GM12874 (cell line): Measurements from ENCODE around the gene NRP2.

ENCODE experiments used
- TF ChIP-seq, protein P1 (sequence below): IDR thresholded peaks from 2 replicates; pipeline ENCODE4 v1.5.1; 2011; ENCODE audit warnings: low read depth, mild to moderate bottlenecking, control low read depth, low read length, moderate library complexity; ENCODE audit not compliant: insufficient read depth

The NRP2 gene

DNA sequence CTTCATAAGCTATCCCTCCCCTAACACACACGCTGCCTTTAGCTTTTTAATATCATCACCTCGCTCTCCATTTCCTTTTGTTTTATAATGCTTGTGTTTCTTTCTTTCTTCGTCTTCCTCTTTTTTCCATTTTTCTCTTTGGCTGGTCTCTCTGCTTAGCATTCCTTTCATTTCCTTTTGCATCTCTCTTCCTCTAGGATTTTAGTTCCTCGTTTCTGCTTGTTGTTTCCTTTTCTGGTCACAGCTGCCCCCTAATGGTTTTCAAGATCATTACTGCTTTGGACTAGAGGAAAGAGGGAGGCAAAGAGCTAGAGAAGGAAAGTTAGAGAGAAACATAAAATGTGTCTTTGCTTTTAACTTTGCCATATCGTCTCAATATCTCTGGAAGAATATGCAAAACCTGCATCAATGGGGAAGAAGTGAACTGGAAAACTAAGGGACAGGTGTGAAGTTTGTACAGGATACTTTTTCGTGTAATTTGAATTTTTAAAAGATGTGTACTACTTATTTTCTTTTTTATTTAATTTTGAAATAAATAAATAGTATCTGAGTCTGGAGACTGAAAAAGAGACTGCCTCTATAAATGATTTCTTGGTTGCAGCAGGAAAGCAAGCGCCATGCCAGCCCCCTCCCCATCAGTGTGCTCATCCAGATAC lies 6.3 kb upstream of the NRP2 start:
- TF ChIP-seq, protein P1, sequence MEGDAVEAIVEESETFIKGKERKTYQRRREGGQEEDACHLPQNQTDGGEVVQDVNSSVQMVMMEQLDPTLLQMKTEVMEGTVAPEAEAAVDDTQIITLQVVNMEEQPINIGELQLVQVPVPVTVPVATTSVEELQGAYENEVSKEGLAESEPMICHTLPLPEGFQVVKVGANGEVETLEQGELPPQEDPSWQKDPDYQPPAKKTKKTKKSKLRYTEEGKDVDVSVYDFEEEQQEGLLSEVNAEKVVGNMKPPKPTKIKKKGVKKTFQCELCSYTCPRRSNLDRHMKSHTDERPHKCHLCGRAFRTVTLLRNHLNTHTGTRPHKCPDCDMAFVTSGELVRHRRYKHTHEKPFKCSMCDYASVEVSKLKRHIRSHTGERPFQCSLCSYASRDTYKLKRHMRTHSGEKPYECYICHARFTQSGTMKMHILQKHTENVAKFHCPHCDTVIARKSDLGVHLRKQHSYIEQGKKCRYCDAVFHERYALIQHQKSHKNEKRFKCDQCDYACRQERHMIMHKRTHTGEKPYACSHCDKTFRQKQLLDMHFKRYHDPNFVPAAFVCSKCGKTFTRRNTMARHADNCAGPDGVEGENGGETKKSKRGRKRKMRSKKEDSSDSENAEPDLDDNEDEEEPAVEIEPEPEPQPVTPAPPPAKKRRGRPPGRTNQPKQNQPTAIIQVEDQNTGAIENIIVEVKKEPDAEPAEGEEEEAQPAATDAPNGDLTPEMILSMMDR, result peak; percentile 55; the same call in 1 of the 2 replicates

DNA sequence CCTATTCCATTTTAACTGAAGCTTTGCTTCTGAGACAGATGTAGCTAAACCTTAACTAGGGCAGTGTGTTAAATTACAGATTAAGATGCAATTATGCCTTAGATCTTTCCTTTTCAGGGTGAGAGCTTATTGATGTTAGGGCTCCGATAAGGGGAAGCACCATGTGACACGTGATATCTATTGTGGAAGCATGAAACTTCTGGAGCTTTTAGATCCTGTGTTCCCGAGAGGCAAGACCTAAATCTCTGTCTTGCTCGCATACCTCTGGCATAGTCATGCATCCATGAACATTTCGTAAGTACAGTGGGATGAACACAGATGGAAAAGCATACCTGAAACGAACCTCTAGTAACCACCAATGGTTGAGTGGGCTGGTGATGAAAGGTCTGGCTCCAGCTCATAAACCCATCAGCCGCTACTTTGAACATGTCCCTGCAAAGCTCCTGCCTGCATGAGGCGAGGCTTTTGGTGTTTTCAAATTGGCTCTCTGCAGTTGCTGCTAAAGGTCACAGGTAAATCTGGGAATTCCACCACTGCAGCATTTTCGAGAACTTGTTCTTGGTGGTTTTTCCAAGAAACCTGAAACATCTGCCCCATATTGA lies 3.7 kb upstream of the NRP2 start:
- TF ChIP-seq, protein P1, result no peak

- TF ChIP-seq, protein P1, result no peak
Measured at GRCh38 chr2:205679410-205680009, 2.8 kb upstream of the NRP2 start.

DNA sequence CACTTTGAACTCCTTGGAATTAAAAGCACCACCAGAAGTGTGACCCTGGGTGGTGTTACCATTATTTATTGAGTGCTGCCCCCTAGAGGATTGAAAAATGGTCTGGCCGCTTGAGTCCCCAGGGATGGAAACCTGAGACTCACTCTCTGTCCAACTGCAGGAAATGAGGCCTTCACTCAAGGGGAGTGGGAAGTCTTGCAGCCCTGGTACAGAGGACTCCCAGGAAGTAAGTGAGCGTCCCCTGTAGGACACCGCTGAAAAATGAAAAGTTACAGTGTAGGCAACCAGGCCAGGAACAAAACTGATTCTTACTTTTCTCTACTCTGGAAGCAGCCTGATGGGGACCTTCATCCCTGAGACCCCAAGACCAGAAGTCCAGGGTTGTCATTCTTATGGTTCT lies 2.2 kb upstream of the NRP2 start:
- TF ChIP-seq, protein P1, result peak; percentile 55

DNA sequence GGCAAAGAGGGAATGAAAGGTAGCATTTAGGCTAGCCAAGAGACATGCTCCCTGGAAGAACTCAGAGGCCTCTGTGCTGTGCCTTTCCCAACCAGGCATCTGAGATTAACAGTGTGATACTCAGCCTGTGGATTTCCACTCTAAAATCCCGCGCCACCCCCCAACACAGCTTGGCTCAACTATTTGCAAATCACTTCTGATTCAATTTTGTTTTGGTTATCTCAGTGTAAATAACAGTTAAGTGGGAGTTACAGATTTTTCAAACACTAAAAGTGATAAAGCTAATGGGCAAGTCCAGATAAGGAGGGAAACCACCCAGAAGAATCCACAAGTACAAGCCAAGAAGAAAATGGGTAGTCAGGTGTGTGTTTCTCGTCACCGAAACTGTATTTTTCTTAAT lies 1.4 kb upstream of the NRP2 start:
- TF ChIP-seq, protein P1, result no peak

GRCh38 chr2:205681401-205682238 lies 681 bp upstream of the NRP2 start:
- TF ChIP-seq, protein P1, result no peak

GRCh38 chr2:205682971-205683501 lies 735 bp downstream of the NRP2 start:
- TF ChIP-seq, protein P1, result no peak
